ENCODE data around the gene SHISAL1. TPM values are rescaled to one million over a fixed set of nuclear protein-coding genes. Genes with fewer than 3 reads are reported as not detected.

SHISAL1 gene
- total and polyA plus RNA-seq, 11 donors = 0.32 to 1.5 (median 0.85) TPM

DNA sequence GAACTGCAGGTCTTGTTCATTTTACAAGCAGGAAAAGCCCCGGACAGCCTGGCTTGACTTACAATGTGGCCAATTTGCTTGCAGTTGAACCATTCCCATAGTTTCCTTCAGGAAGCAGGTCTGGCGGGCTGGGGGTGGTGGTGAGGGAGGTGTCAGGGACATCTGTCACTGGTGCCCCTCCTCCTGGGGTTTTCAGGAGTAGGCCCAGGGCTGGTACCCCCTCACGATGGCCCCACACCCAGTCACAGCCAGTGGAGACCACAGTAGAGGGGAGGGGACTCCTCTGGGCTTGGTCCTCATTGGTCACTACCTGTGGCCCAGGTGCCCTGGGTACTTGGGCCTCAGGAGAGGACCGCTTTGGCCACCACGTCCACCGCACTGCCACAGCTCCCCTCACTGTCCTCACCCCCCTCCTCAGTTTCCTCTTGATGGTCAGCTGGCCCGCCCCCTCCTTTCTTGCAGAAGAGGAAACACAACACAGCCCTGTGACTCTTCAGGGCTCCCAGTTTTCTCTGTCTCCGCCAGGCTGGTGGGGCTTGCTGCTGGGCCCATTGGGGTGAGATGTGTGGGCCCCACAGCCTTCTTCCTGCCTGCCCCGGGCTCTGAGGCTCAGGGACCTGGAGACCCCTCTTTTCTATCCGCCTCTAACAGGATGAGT lies 39.8 kb upstream of the SHISAL1 start:
- peak in 2 of 5 donors; percentile 19 to 55 for DNase-seq
- intact Hi-C loops (cut with DNase I) = no loop called here
- Histone ChIP-seq H3K27me3 (peaks cover 0 to 9% (median 2%) of the 10 kb centered on the region in 9 donors), H3K27ac (no peak overlapping the region), H3K36me3 (no peaks in the 10 kb centered on the region), H3K4me3 (no peak overlapping the region), H3K4me1 (peaks cover 0 to 11% (median 2%) of the 10 kb centered on the region in 12 donors), H3K9me3 (no peaks in the 10 kb centered on the region)
- WGBS, 4 donors = 61 to 73% (median 70%) methylated on average over 9 to 10 of the region's 10 CpGs
- no peak for ATAC-seq
- no peak for TF ChIP-seq POLR2A (IDR thresholded peaks at IDR 0.05)
- TF ChIP-seq, protein P1, sequence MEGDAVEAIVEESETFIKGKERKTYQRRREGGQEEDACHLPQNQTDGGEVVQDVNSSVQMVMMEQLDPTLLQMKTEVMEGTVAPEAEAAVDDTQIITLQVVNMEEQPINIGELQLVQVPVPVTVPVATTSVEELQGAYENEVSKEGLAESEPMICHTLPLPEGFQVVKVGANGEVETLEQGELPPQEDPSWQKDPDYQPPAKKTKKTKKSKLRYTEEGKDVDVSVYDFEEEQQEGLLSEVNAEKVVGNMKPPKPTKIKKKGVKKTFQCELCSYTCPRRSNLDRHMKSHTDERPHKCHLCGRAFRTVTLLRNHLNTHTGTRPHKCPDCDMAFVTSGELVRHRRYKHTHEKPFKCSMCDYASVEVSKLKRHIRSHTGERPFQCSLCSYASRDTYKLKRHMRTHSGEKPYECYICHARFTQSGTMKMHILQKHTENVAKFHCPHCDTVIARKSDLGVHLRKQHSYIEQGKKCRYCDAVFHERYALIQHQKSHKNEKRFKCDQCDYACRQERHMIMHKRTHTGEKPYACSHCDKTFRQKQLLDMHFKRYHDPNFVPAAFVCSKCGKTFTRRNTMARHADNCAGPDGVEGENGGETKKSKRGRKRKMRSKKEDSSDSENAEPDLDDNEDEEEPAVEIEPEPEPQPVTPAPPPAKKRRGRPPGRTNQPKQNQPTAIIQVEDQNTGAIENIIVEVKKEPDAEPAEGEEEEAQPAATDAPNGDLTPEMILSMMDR (IDR thresholded peaks at IDR 0.05) = no peak

DNA sequence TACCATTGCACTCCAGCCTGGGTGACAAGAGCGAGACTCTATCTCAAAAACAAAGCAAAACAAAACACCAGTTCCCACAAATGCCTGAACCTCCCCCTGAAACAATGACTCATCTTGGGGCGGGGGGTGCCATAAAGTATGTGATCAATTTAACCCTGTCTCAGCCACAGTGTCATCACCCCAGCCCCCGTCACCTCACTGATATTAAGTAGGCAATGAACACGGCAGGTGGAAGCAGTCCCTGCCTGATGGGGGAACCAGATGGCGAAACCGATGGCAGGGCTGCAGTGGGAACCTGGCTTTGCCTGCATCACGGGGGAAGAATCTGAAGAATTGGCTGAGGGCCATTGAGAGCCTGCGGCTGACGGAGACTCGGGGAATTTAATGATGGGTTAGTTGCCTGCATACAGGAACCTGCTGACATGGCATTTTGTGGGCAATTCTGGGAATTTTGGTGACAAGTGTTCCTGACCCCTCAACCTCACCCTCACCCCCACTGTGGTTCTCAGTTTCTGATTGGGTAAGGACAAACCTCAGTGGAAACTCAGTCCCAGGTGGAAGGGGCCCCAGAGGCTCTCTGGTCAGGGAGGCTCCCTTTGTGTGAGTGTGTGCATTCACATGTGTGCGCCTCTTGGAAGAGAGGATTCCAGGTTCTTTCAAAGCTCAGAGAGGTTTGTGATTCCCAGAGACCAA lies 39.1 kb upstream of the SHISAL1 start:
- peak in 1 of 5 donors; percentile 6 for DNase-seq

DNA sequence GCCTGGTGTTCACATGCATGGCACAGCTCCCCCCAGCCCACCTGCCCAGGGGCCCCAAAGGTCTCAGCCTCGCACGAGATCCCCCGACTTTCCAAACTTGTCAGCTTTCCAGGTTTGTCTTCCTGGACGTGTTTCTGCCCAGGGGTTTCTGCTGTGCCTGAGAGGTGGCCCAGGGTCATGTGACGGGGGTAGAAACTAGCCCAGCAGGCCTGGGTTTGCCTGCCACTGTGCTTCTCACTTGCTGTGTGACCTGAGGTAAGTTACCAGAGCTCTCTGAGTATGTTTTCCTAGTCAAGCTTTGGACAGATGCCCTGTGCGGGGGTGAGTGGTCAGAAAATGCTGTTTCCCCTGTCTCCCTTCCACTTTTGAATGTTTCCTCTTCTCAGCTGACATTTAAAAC lies 38.3 kb upstream of the SHISAL1 start:
- Histone ChIP-seq H3K36me3 (no peaks in the 10 kb centered on the region), H3K27me3 (peaks cover 0 to 9% (median 2%) of the 10 kb centered on the region in 9 donors), H3K9me3 (no peaks in the 10 kb centered on the region), H3K4me3 (no peak overlapping the region), H3K4me1 (peaks cover 0 to 8% (median 0%) of the 10 kb centered on the region in 12 donors), H3K27ac (no peak overlapping the region)
- intact Hi-C loops (cut with DNase I) = no loop called here
- 50 to 76% (median 67%) methylated on average over 5 to 6 of the region's 6 CpGs for WGBS, 4 donors
- TF ChIP-seq, protein P1 (IDR thresholded peaks at IDR 0.05) = no peak
- TF ChIP-seq POLR2A (IDR thresholded peaks at IDR 0.05) = no peak
- ATAC-seq (no peak), DNase-seq (no peak)

More for the DNA sequence above, 39.1 kb upstream of the SHISAL1 start:
- 24 to 41% (median 27%) methylated on average over 11 of the region's 11 CpGs for WGBS, 4 donors
- no peaks in the 10 kb centered on the region for H3K36me3 ChIP-seq
- peaks cover 0 to 8% (median 0%) of the 10 kb centered on the region in 12 donors for H3K4me1 ChIP-seq
- H3K9me3 ChIP-seq = no peaks in the 10 kb centered on the region
- ATAC-seq = peak in 2 of 4 donors; percentile 8 to 40
- H3K27me3 ChIP-seq = peaks cover 0 to 9% (median 2%) of the 10 kb centered on the region in 9 donors
- H3K27ac ChIP-seq = no peak overlapping the region
- no peak overlapping the region for H3K4me3 ChIP-seq
- intact Hi-C loops (cut with DNase I) = no loop called here
- no peak for TF ChIP-seq POLR2A (IDR thresholded peaks at IDR 0.05)
- TF ChIP-seq, protein P1 (IDR thresholded peaks at IDR 0.05) = no peak

DNA sequence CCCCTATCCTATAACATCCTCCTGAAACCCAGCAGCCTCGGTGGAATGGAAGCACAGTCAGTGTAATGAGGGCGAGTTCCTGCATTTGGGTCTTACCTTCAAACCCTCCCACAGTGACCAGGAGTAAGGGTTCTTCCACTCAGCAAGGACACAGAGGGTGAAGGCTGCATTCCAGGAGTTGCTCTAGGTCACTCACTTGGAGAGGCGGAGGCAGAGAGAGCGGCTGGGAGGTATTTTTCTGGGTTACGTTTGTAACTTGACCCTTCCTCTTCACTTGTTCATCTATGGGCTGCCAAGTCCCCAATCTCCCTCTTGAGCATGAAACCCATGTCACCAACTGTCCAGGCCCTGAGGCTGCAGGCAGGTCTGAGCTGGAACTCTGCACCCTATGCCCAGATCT lies 36.8 kb upstream of the SHISAL1 start:
- Histone ChIP-seq H3K4me1 (peaks cover 0 to 8% (median 0%) of the 10 kb centered on the region in 12 donors), H3K9me3 (no peaks in the 10 kb centered on the region), H3K4me3 (no peak overlapping the region), H3K27me3 (peaks cover 0 to 9% (median 2%) of the 10 kb centered on the region in 9 donors), H3K27ac (no peak overlapping the region), H3K36me3 (no peaks in the 10 kb centered on the region)
- no peak for TF ChIP-seq POLR2A (IDR thresholded peaks at IDR 0.05)
- TF ChIP-seq, protein P1 (IDR thresholded peaks at IDR 0.05) = no peak
- WGBS, 4 donors = 62 to 77% (median 76%) methylated on average over 5 of the region's 5 CpGs
- intact Hi-C loops (cut with DNase I) = no loop called here
- no peak for ATAC-seq
- no peak for DNase-seq
